WTC11 (cell line): Measurements from ENCODE around the gene PRIM1. TPM values are rescaled to one million over a fixed set of nuclear protein-coding genes. Genes with fewer than 3 reads are reported as not detected.
A peak's percentile ranks its signal among the peaks of the same experiment; 100 is the strongest.

Experiments used
- ATAC-seq: fragments of 200-7000 bp; cut with Tn5 transposase; 2 replicates; pipeline ENCODE4 v1.10.0; 2021; ENCODE audit warnings: mild to moderate bottlenecking, moderate library complexity
- CTCF ChIA-PET: fragments of 300-600 bp; sonication (Branson Sonifier 250); formaldehyde crosslinking; loops from one replicate; lab custom pipeline; 2021; ENCODE audit warnings: antibody characterized with exemption; lab: Charles Lee
- POLR2A ChIA-PET: fragments of 350-600 bp; sonication (Branson Sonifier 250); formaldehyde crosslinking; loops from one replicate; lab custom pipeline; 2021; ENCODE audit warnings: antibody characterized with exemption; lab: Charles Lee
- DNase-seq: peaks from one replicate; pipeline ENCODE4 v3.0.0; 2021; ENCODE audit warnings: low spot score
- H3K27ac Mint-ChIP-seq: 2 replicates; pipeline ENCODE4 v1.8.0; 2021; ENCODE audit warnings: mixed read lengths
- H3K27me3 Mint-ChIP-seq: 2 replicates; pipeline ENCODE4 v1.8.0; 2021; ENCODE audit warnings: low read depth, mild to moderate bottlenecking, moderate library complexity, mixed read lengths
- H3K36me3 Mint-ChIP-seq: 2 replicates; pipeline ENCODE4 v1.8.0; 2021; ENCODE audit warnings: mixed read lengths
- H3K4me1 Mint-ChIP-seq: 2 replicates; pipeline ENCODE4 v1.8.0; 2022; ENCODE audit warnings: mixed read lengths
- H3K4me3 Mint-ChIP-seq: 2 replicates; pipeline ENCODE4 v1.8.0; 2021; ENCODE audit warnings: mild to moderate bottlenecking, moderate library complexity, mixed read lengths
- H3K9me3 Mint-ChIP-seq: 2 replicates; pipeline ENCODE4 v1.8.0; 2021; ENCODE audit warnings: mixed read lengths
- AFF4 ChIP-seq: sonication (generic); formaldehyde crosslinking; IDR thresholded peaks from 2 replicates; pipeline ENCODE4 v1.8.1; 2023; ENCODE audit warnings: mild to moderate bottlenecking, missing genetic modification reagents, borderline replicate concordance
- ATF1 ChIP-seq: sonication (generic); formaldehyde crosslinking; IDR thresholded peaks from 2 replicates; pipeline ENCODE4 v1.8.1; 2023; ENCODE audit warnings: mild to moderate bottlenecking, moderate library complexity, missing genetic modification reagents
- CREM ChIP-seq: sonication (generic); formaldehyde crosslinking; IDR thresholded peaks from 2 replicates; pipeline ENCODE4 v1.8.1; 2022; ENCODE audit warnings: mild to moderate bottlenecking, missing genetic modification reagents, moderate library complexity
- EMX1 ChIP-seq: fragments of 250-450 bp; sonication (Bioruptor Pico); IDR thresholded peaks from 2 replicates; pipeline ENCODE4 v1.8.0; 2021; ENCODE audit warnings: mild to moderate bottlenecking
- IRF1 ChIP-seq: sonication (generic); formaldehyde crosslinking; IDR thresholded peaks from 2 replicates; pipeline ENCODE4 v1.8.0; 2023; ENCODE audit warnings: missing genetic modification reagents
- JUN ChIP-seq: sonication (generic); formaldehyde crosslinking; IDR thresholded peaks from 2 replicates; pipeline ENCODE4 v1.8.0; 2023; ENCODE audit warnings: mild to moderate bottlenecking, missing genetic modification reagents
- MAX ChIP-seq: sonication (generic); formaldehyde crosslinking; IDR thresholded peaks from 2 replicates; pipeline ENCODE4 v1.8.0; 2022; ENCODE audit warnings: mild to moderate bottlenecking, missing genetic modification reagents
- NFATC4 ChIP-seq: fragments of 250-450 bp; sonication (Bioruptor Pico); IDR thresholded peaks from 2 replicates; pipeline ENCODE4 v1.9.0; 2021; ENCODE audit warnings: mild to moderate bottlenecking
- NFE2L1 ChIP-seq: sonication (generic); formaldehyde crosslinking; IDR thresholded peaks from 2 replicates; pipeline ENCODE4 v1.8.1; 2023; ENCODE audit warnings: missing genetic modification reagents
- NR1H2 ChIP-seq: sonication (generic); formaldehyde crosslinking; IDR thresholded peaks from 2 replicates; pipeline ENCODE4 v1.9.0; 2021; ENCODE audit warnings: mild to moderate bottlenecking, moderate library complexity, missing genetic modification reagents
- RELA ChIP-seq: sonication (generic); formaldehyde crosslinking; IDR thresholded peaks from 2 replicates; pipeline ENCODE4 v1.8.1; 2022; ENCODE audit warnings: missing genetic modification reagents, mild to moderate bottlenecking, borderline replicate concordance
- SMAD4 ChIP-seq: sonication (generic); formaldehyde crosslinking; IDR thresholded peaks from 2 replicates; pipeline ENCODE4 v1.8.0; 2022; ENCODE audit warnings: mild to moderate bottlenecking, missing genetic modification reagents
- SP1 ChIP-seq: sonication (generic); formaldehyde crosslinking; conservative IDR thresholded peaks from 2 replicates; pipeline ENCODE4 v1.8.1; 2022; ENCODE audit warnings: missing genetic modification reagents
- ZNF232 ChIP-seq: sonication (generic); formaldehyde crosslinking; IDR thresholded peaks from 2 replicates; pipeline ENCODE4 v1.8.0; 2022; ENCODE audit warnings: mild to moderate bottlenecking, missing genetic modification reagents
- ZNF317 ChIP-seq: sonication (generic); formaldehyde crosslinking; IDR thresholded peaks from 2 replicates; pipeline ENCODE4 v1.8.1; 2023; ENCODE audit warnings: low read depth, mild to moderate bottlenecking, moderate library complexity, missing genetic modification reagents, borderline replicate concordance
- ZNF396 ChIP-seq: fragments of 250-450 bp; sonication (Bioruptor Pico); IDR thresholded peaks from 2 replicates; pipeline ENCODE4 v1.8.0; 2021; ENCODE audit warnings: mild to moderate bottlenecking, moderate library complexity, borderline replicate concordance
- ZNF416 ChIP-seq: fragments of 250-450 bp; sonication (Bioruptor Pico); IDR thresholded peaks from 2 replicates; pipeline ENCODE4 v1.9.0; 2021; ENCODE audit warnings: mild to moderate bottlenecking, inconsistent platforms
- ZNF671 ChIP-seq: fragments of 250-450 bp; sonication (Bioruptor Pico); IDR thresholded peaks from 2 replicates; pipeline ENCODE4 v1.8.0; 2021; ENCODE audit warnings: mild to moderate bottlenecking
- total RNA-seq: library from RNA; stranded (reverse); gene quantifications from 3 replicates; pipeline ENCODE4 v1.2.3, GENCODE V29; 2021
- TF ChIP-seq, protein P1 (sequence below): sonication (generic); formaldehyde crosslinking; IDR thresholded peaks from 2 replicates; pipeline ENCODE4 v1.8.0; 2022; ENCODE audit warnings: mild to moderate bottlenecking, missing genetic modification reagents
- TF ChIP-seq, protein P2 (sequence below): sonication (generic); formaldehyde crosslinking; IDR thresholded peaks from 2 replicates; pipeline ENCODE4 v1.8.0; 2022; ENCODE audit warnings: missing genetic modification reagents

Gene PRIM1
- total RNA-seq, 1 experiment from 2014 or later = 54.0 TPM

- DNase-seq (no peak), ATAC-seq (no peak)
- TF ChIP-seq ZNF416 (CRISPR knock-in tag) = 0 out of 2 replicates have a peak, but pooled peaks have one; percentile 7
- TF ChIP-seq, protein P1, sequence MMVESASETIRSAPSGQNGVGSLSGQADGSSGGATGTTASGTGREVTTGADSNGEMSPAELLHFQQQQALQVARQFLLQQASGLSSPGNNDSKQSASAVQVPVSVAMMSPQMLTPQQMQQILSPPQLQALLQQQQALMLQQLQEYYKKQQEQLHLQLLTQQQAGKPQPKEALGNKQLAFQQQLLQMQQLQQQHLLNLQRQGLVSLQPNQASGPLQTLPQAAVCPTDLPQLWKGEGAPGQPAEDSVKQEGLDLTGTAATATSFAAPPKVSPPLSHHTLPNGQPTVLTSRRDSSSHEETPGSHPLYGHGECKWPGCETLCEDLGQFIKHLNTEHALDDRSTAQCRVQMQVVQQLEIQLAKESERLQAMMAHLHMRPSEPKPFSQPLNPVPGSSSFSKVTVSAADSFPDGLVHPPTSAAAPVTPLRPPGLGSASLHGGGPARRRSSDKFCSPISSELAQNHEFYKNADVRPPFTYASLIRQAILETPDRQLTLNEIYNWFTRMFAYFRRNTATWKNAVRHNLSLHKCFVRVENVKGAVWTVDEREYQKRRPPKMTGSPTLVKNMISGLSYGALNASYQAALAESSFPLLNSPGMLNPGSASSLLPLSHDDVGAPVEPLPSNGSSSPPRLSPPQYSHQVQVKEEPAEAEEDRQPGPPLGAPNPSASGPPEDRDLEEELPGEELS (CRISPR knock-in tag) = no peak
- TF ChIP-seq ZNF232 = no peak
- TF ChIP-seq CREM (CRISPR knock-in tag) = 0 out of 2 replicates have a peak, but pooled peaks have one; percentile 11
- TF ChIP-seq ZNF671 (CRISPR knock-in tag) = peak; percentile 7; the same call in 1 of the 2 replicates
- 0 out of 2 replicates have a peak, but pooled peaks have one; percentile 10 for TF ChIP-seq SMAD4 (CRISPR knock-in tag)
- Mint-ChIP-seq H3K27ac (peak overlapping the region; percentile 98), H3K4me3 (peak overlapping the region; percentile 99), H3K27me3 (no peaks in the 10 kb centered on the region), H3K36me3 (peaks cover 74% of the 10 kb centered on the region), H3K9me3 (no peaks in the 10 kb centered on the region), H3K4me1 (peaks cover 53% of the 10 kb centered on the region)
- ChIA-PET POLR2A (interaction anchor here (1.0 to 1.1 kb wide), 5 partner anchors 8 to 730 kb away, joined by 3 to 11 read pairs (median 3); partner anchors contain the start of gene INHBE), CTCF (interaction anchor here (1.2 to 1.6 kb wide), 2 partner anchors 88 to 123 kb away, joined by 4 to 13 read pairs; no protein-coding TSS in a partner anchor)
Observed at GRCh38 chr12:56724701-56724971, 27.5 kb downstream of the PRIM1 start.

- Mint-ChIP-seq H3K9me3 (no peaks in the 10 kb centered on the region), H3K4me1 (peaks cover 58% of the 10 kb centered on the region), H3K4me3 (peak overlapping the region; percentile 99), H3K36me3 (peaks cover 76% of the 10 kb centered on the region), H3K27me3 (no peaks in the 10 kb centered on the region), H3K27ac (peak overlapping the region; percentile 98)
- no peak for ATAC-seq
- TF ChIP-seq ZNF396 = no peak
- no peak for TF ChIP-seq AFF4
- no peak for TF ChIP-seq NFE2L1
- TF ChIP-seq IRF1 (CRISPR knock-in tag) = no peak
- TF ChIP-seq ZNF317 = no peak
- TF ChIP-seq, protein P2, sequence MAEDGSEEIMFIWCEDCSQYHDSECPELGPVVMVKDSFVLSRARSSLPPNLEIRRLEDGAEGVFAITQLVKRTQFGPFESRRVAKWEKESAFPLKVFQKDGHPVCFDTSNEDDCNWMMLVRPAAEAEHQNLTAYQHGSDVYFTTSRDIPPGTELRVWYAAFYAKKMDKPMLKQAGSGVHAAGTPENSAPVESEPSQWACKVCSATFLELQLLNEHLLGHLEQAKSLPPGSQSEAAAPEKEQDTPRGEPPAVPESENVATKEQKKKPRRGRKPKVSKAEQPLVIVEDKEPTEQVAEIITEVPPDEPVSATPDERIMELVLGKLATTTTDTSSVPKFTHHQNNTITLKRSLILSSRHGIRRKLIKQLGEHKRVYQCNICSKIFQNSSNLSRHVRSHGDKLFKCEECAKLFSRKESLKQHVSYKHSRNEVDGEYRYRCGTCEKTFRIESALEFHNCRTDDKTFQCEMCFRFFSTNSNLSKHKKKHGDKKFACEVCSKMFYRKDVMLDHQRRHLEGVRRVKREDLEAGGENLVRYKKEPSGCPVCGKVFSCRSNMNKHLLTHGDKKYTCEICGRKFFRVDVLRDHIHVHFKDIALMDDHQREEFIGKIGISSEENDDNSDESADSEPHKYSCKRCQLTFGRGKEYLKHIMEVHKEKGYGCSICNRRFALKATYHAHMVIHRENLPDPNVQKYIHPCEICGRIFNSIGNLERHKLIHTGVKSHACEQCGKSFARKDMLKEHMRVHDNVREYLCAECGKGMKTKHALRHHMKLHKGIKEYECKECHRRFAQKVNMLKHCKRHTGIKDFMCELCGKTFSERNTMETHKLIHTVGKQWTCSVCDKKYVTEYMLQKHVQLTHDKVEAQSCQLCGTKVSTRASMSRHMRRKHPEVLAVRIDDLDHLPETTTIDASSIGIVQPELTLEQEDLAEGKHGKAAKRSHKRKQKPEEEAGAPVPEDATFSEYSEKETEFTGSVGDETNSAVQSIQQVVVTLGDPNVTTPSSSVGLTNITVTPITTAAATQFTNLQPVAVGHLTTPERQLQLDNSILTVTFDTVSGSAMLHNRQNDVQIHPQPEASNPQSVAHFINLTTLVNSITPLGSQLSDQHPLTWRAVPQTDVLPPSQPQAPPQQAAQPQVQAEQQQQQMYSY = no peak
- no peak for TF ChIP-seq ATF1 (CRISPR knock-in tag)
- TF ChIP-seq NFATC4 (CRISPR knock-in tag) = no peak
- TF ChIP-seq RELA (CRISPR knock-in tag) = no peak
- no peak for TF ChIP-seq EMX1 (CRISPR knock-in tag)
- TF ChIP-seq SP1 (CRISPR knock-in tag) = no peak
- TF ChIP-seq MAX = no peak
- no peak for TF ChIP-seq JUN
- no peak for TF ChIP-seq NR1H2 (CRISPR knock-in tag)
- POLR2A ChIA-PET = interaction anchor here (0.6 kb wide), 3 partner anchors 27 to 148 kb away, joined by 3 to 4 read pairs (median 3); no protein-coding TSS in a partner anchor
- no peak for DNase-seq
- CTCF ChIA-PET = no interaction called here
Observed at GRCh38 chr12:56723889-56724700, 28.0 kb downstream of the PRIM1 start.
